EL (cell line): Measurements from ENCODE around the gene FOXD2.
"Not testable (repeated sequence)": the region's sequence is repeated elsewhere in the genome, so short reads cannot be mapped to it uniquely, and the experiment has no call there.

Experiments
- DNase-seq: peaks from one replicate; pipeline ENCODE4 v3.0.0-alpha.2; 2016

Gene FOXD2

GRCh38 chr1:47440599-47441081 is 2.8 kb downstream of the FOXD2 start:
- no peak for DNase-seq

GRCh38 chr1:47441450-47442106 is 3.7 kb downstream of the FOXD2 start:
- no peak for DNase-seq

- DNase-seq, result no peak
Observed at GRCh38 chr1:47442202-47442601, 4.4 kb downstream of the FOXD2 start.

- no peak for DNase-seq
Observed at GRCh38 chr1:47442842-47443529, 5.1 kb downstream of the FOXD2 start.

- DNase-seq, result no peak
Observed at GRCh38 chr1:47443530-47444296, 5.9 kb downstream of the FOXD2 start.

GRCh38 chr1:47444297-47444561 is 6.4 kb downstream of the FOXD2 start:
- DNase-seq, result no peak

- DNase-seq, result peak; percentile 33
Observed at GRCh38 chr1:47444562-47445465, 7.0 kb downstream of the FOXD2 start.

GRCh38 chr1:47445823-47446550 is 8.1 kb downstream of the FOXD2 start:
- no peak for DNase-seq

- no peak for DNase-seq
Observed at GRCh38 chr1:47448462-47449222, 10.8 kb downstream of the FOXD2 start.

- no peak for DNase-seq
Observed at GRCh38 chr1:47449822-47450552, 12.1 kb downstream of the FOXD2 start.

GRCh38 chr1:47450606-47451005 is 12.8 kb downstream of the FOXD2 start:
- no peak for DNase-seq

GRCh38 chr1:47452426-47452825 is 14.6 kb downstream of the FOXD2 start:
- no peak for DNase-seq

- not testable (repeated sequence) for DNase-seq
Observed at GRCh38 chr1:47453910-47454309, 16.1 kb downstream of the FOXD2 start.

- DNase-seq, result no peak
Observed at GRCh38 chr1:47456250-47456649, 18.4 kb downstream of the FOXD2 start.

- not testable (repeated sequence) for DNase-seq
Observed at GRCh38 chr1:47457547-47457946, 19.7 kb downstream of the FOXD2 start.

GRCh38 chr1:47459253-47459788 is 21.5 kb downstream of the FOXD2 start:
- DNase-seq, result no peak

GRCh38 chr1:47460040-47460439 is 22.2 kb downstream of the FOXD2 start:
- no peak for DNase-seq

GRCh38 chr1:47460456-47460855 is 22.6 kb downstream of the FOXD2 start:
- no peak for DNase-seq

GRCh38 chr1:47465605-47466004 is 27.8 kb downstream of the FOXD2 start:
- no peak for DNase-seq

- DNase-seq, result no peak
Observed at GRCh38 chr1:47468709-47469389, 31.0 kb downstream of the FOXD2 start.
